ENCODE results near the gene TMEM14A. TPM values are rescaled to one million over a fixed set of nuclear protein-coding genes. Genes with fewer than 3 reads are reported as not detected.

The TMEM14A gene
- total RNA-seq, 1 donor from 2014 or later: 21.1 TPM

DNA sequence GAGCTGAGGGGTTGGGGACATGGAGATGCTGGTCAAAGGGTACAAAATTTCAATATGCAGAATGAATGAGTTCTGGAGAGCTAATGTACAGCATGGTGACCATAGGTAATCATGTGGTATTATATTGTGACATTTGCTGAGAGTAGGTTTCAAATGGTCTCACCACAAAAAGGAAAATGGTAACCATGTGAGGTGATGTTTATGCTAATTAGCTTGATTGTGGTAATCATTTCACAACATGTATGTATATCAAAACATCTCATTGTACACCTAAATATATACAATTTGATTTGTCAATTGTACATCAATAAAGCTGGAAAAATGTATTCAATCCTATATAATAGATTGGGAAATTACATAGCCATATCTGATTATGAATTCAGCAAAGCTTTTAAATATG is 29.5 kb upstream of the TMEM14A start:
- DNase-seq (ENCODE audit: low spot score): no peak
- Mint-ChIP-seq H3K36me3 (ENCODE audit: low read depth) (no peaks in the 10 kb centered on the region), H3K4me3 (ENCODE audit: unreplicated experiment) (no peak overlapping the region), H3K4me1 (ENCODE audit: low read depth) (peaks cover 6% of the 10 kb centered on the region), H3K27me3 (ENCODE audit: low read depth) (peaks cover 9% of the 10 kb centered on the region), H3K27ac (ENCODE audit: unreplicated experiment) (no peak overlapping the region), H3K9me3 (ENCODE audit: low read depth) (no peaks in the 10 kb centered on the region)
- TF ChIP-seq, protein P1, sequence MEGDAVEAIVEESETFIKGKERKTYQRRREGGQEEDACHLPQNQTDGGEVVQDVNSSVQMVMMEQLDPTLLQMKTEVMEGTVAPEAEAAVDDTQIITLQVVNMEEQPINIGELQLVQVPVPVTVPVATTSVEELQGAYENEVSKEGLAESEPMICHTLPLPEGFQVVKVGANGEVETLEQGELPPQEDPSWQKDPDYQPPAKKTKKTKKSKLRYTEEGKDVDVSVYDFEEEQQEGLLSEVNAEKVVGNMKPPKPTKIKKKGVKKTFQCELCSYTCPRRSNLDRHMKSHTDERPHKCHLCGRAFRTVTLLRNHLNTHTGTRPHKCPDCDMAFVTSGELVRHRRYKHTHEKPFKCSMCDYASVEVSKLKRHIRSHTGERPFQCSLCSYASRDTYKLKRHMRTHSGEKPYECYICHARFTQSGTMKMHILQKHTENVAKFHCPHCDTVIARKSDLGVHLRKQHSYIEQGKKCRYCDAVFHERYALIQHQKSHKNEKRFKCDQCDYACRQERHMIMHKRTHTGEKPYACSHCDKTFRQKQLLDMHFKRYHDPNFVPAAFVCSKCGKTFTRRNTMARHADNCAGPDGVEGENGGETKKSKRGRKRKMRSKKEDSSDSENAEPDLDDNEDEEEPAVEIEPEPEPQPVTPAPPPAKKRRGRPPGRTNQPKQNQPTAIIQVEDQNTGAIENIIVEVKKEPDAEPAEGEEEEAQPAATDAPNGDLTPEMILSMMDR (IDR thresholded peaks at IDR 0.05): no peak

DNA sequence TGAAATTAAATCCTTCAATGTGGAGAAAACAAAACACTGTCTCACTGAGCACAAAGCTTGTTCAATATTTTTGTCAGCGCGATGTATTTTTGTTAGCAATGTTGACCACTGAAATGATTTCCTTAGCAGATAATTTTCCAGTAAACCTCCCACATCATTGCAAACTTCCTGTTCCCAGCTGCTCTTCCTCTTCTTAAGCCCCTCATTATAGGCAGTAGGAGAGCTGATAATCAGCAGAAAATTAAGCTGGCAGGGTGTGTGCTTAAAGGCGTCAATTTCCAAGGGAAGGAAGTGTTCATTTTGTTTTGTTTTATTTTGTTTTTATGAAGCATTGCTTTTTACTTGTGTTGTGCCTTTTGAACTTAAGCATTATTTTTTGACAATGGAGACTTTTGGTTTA is 29.1 kb upstream of the TMEM14A start:
- H3K27me3 Mint-ChIP-seq (ENCODE audit: low read depth): peaks cover 9% of the 10 kb centered on the region
- H3K36me3 Mint-ChIP-seq (ENCODE audit: low read depth): no peaks in the 10 kb centered on the region
- no peak overlapping the region for H3K4me3 Mint-ChIP-seq (ENCODE audit: unreplicated experiment)
- no peaks in the 10 kb centered on the region for H3K9me3 Mint-ChIP-seq (ENCODE audit: low read depth)
- H3K27ac Mint-ChIP-seq (ENCODE audit: unreplicated experiment): no peak overlapping the region
- DNase-seq (ENCODE audit: low spot score): no peak
- TF ChIP-seq, protein P1 (IDR thresholded peaks at IDR 0.05): no peak
- peaks cover 6% of the 10 kb centered on the region for H3K4me1 Mint-ChIP-seq (ENCODE audit: low read depth)

DNA sequence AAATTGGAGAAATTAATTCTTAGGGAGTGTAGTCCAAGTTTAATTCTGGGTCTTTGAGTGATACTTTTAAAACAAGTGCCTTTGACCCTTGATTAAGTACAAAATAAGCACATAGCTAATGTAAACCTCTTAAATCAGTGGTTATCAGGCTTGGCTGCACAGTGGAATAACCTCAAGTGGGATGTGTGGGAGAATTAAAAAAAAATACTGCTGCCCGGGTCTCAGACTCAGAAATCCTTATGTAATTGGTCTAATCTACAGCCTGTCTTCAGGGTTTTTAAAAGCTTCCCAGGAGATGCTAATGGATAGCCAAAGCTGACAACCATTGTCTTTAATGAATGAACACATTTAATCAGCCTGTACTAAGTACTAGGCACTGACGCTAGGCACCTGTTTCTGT is 28.5 kb upstream of the TMEM14A start:
- Mint-ChIP-seq H3K9me3 (ENCODE audit: low read depth) (no peaks in the 10 kb centered on the region), H3K27ac (ENCODE audit: unreplicated experiment) (no peak overlapping the region), H3K4me1 (ENCODE audit: low read depth) (peaks cover 10% of the 10 kb centered on the region), H3K4me3 (ENCODE audit: unreplicated experiment) (no peak overlapping the region), H3K27me3 (ENCODE audit: low read depth) (peaks cover 9% of the 10 kb centered on the region), H3K36me3 (ENCODE audit: low read depth) (no peaks in the 10 kb centered on the region)
- TF ChIP-seq, protein P1 (IDR thresholded peaks at IDR 0.05): no peak
- no peak for DNase-seq (ENCODE audit: low spot score)

DNA sequence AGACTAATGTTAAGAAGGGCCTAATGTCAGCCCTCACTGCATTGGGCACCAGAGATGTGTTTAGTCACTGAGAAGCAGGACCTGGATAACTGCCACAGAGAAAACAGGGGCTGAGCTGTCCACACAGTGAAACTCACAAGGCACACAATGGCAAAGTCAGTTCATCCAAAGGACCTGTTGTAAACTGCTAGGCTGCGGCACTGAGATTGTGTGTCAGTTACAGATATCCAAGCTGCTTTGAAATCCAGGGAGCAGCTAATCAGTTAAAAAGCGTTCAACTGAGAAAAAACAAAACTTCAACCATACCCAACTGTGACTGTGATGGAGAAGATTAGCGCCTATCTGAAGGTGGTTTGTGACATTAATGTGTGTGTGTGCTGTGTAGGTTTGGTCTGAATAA is 27.8 kb upstream of the TMEM14A start:
- H3K4me3 Mint-ChIP-seq (ENCODE audit: unreplicated experiment): no peak overlapping the region
- peaks cover 12% of the 10 kb centered on the region for H3K4me1 Mint-ChIP-seq (ENCODE audit: low read depth)
- H3K27me3 Mint-ChIP-seq (ENCODE audit: low read depth): peaks cover 9% of the 10 kb centered on the region
- no peaks in the 10 kb centered on the region for H3K9me3 Mint-ChIP-seq (ENCODE audit: low read depth)
- DNase-seq (ENCODE audit: low spot score): no peak
- H3K27ac Mint-ChIP-seq (ENCODE audit: unreplicated experiment): no peak overlapping the region
- TF ChIP-seq, protein P1 (IDR thresholded peaks at IDR 0.05): no peak
- no peaks in the 10 kb centered on the region for H3K36me3 Mint-ChIP-seq (ENCODE audit: low read depth)

DNA sequence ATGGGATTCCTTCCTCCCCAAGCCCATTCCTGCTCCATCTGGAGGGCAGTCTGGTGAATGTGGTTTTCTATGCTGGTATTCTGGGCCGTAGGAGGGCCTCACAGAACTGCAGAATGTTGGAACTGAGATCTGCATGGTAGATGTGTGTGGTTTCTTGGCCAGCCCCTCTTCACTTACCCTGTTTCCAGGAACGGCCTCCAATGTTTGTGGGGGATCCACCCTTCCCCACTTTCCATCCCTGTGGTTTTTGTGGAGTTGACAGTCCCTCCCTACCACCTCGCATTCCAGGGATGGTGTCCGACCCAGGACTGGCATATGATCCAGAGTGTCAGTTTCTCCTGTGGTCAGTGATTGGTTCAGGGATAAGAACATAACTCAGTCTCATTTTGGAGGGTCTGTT is 26.7 kb upstream of the TMEM14A start:
- Mint-ChIP-seq H3K9me3 (ENCODE audit: low read depth) (no peaks in the 10 kb centered on the region), H3K4me3 (ENCODE audit: unreplicated experiment) (no peak overlapping the region), H3K27me3 (ENCODE audit: low read depth) (peaks cover 9% of the 10 kb centered on the region), H3K4me1 (ENCODE audit: low read depth) (peaks cover 22% of the 10 kb centered on the region), H3K27ac (ENCODE audit: unreplicated experiment) (no peak overlapping the region), H3K36me3 (ENCODE audit: low read depth) (no peaks in the 10 kb centered on the region)
- no peak for DNase-seq (ENCODE audit: low spot score)
- TF ChIP-seq, protein P1 (IDR thresholded peaks at IDR 0.05): no peak

Measured in chondrocyte (in vitro differentiated cells).